Panc1 (cell line): Measurements from ENCODE around the gene MRPL4. TPM values are rescaled to one million over a fixed set of nuclear protein-coding genes. Genes with fewer than 3 reads are reported as not detected.
"Not testable (repeated sequence)": the region's sequence is repeated elsewhere in the genome, so short reads cannot be mapped to it uniquely, and the experiment has no call there.

Source experiments
- ATAC-seq: fragments of 200-7000 bp; cut with Tn5 transposase; 2 replicates; pipeline ENCODE4 v1.9.1; 2020; ENCODE audit warnings: mild to moderate bottlenecking, moderate library complexity
- BruUV-seq: library from RNA; stranded (reverse); fragments of 400-500 nt; replicated peaks from 2 replicates; lab custom pipeline; 2021; lab: Mats Ljungman, UMichigan
- CTCF ChIA-PET: fragments of 300-600 bp; sonication (Branson Sonifier 250); formaldehyde crosslinking; loops from one replicate; lab custom pipeline; 2022; ENCODE audit warnings: antibody characterized with exemption; lab: Charles Lee
- POLR2A ChIA-PET: fragments of 300-600 bp; sonication (Branson Sonifier 250); formaldehyde crosslinking; loops from one replicate; lab custom pipeline; 2022; ENCODE audit warnings: antibody characterized with exemption; lab: Charles Lee
- DNase-seq: peaks from one replicate; pipeline ENCODE4 v3.0.0-alpha.2; 2010; ENCODE audit warnings: low read depth, low spot score
- H3K27ac ChIP-seq: 2 replicates; pipeline ENCODE4 v1.5.1; 2011; ENCODE audit warnings: mild to moderate bottlenecking, low read length, inconsistent platforms
- H3K27me3 ChIP-seq: fragments of 200-500 bp; sonication (Bioruptor generic); 2 replicates; pipeline ENCODE4 v1.6.0; 2014; ENCODE audit warnings: low read length, inconsistent platforms; ENCODE audit not compliant: control insufficient read depth, insufficient read depth
- H3K36me3 ChIP-seq: fragments of 200-500 bp; sonication (Bioruptor generic); 2 replicates; pipeline ENCODE4 v1.5.1; 2014; ENCODE audit warnings: inconsistent platforms, mild to moderate bottlenecking, low read length, moderate library complexity; ENCODE audit not compliant: control insufficient read depth, insufficient read depth
- H3K4me1 ChIP-seq: 2 replicates; pipeline ENCODE4 v1.5.1; 2011; ENCODE audit warnings: inconsistent platforms, mild to moderate bottlenecking, low read length, moderate library complexity; ENCODE audit not compliant: control insufficient read depth, insufficient read depth
- H3K4me3 ChIP-seq, 2 experiments: 2 replicates each; pipeline ENCODE4 v1.5.1; 2011 to 2012; ENCODE audit warnings: low read depth in 2 of 2, low read length in 2 of 2, mild to moderate bottlenecking in 2 of 2, inconsistent platforms in 1 of 2, moderate library complexity in 1 of 2
- H3K9me3 ChIP-seq: fragments of 200-500 bp; sonication (Bioruptor generic); 2 replicates; pipeline ENCODE4 v1.5.1; 2014; ENCODE audit warnings: low read depth, mild to moderate bottlenecking, inconsistent platforms, low read length, moderate library complexity; ENCODE audit not compliant: control insufficient read depth, insufficient read depth
- POLR2AphosphoS5 ChIP-seq: IDR thresholded peaks from 2 replicates; pipeline ENCODE4 v1.6.1; 2012; ENCODE audit warnings: mild to moderate bottlenecking, low read depth, low read length, moderate library complexity
- SIN3A ChIP-seq: IDR thresholded peaks from 2 replicates; pipeline ENCODE4 v1.6.1; 2012; ENCODE audit warnings: low read depth, mild to moderate bottlenecking, low read length, moderate library complexity, borderline replicate concordance; ENCODE audit not compliant: insufficient read depth
- TCF7L2 ChIP-seq: IDR thresholded peaks from 2 replicates; pipeline ENCODE4 v1.6.1; 2011; ENCODE audit warnings: mild to moderate bottlenecking, low read depth, low read length, inconsistent platforms
- in situ Hi-C: cut with HindIII; loops from 2 replicates; pipeline ENCODE4 v1.10.0; 2016; ENCODE audit warnings: low sequenced_read_pairs, low pct_unique_long_range_greater_than_20kb
- intact Hi-C: fragments of 100-400 bp; cut with micrococcal nuclease; formaldehyde crosslinking; loops from one replicate; pipeline ENCODE4 v1.10.0; 2022; ENCODE audit not compliant: unreplicated experiment
- total RNA-seq: library from RNA; stranded (reverse); gene quantifications from one replicate; pipeline ENCODE4 v1.2.1, GENCODE V29; 2021; ENCODE audit not compliant: unreplicated experiment
- TF ChIP-seq, protein P1 (sequence below), 2 experiments: IDR thresholded peaks; 2 replicates each; pipeline ENCODE4 v1.6.1; 2011 to 2012; ENCODE audit warnings: low read depth in 2 of 2, control low read depth in 1 of 2, low read length in 1 of 2, mild to moderate bottlenecking in 1 of 2, moderate library complexity in 1 of 2; ENCODE audit not compliant: insufficient read depth in 1 of 2
- TF ChIP-seq, protein P2 (sequence below): fragments of 450-650 bp; IDR thresholded peaks from 2 replicates; pipeline ENCODE4 v1.5.1; 2017; ENCODE audit warnings: mild to moderate bottlenecking

Gene MRPL4
- total RNA-seq, 1 experiment from 2014 or later, result 62.8 TPM

DNA sequence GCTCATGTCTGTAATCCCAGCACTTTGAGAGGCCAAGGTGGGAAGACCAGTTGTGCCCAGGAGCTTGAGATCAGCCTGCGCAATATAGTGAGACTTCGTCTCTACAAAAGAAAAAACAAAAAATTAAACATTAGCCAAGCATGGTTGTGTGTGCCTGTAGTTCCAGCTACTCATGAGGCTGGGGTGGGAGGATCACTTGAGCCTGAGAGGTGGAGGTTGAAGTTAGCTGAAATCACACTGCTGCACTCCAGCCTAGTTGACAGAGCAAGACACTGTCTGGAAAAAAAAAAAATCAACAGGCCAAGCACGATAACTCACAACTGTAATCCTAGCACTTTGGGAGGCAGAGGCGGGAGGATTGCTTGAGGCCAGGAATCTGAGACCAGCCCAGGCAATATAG, 17.0 kb upstream of the MRPL4 start:
- intact Hi-C loops, result no loop called here
- Histone ChIP-seq H3K4me1 (no peaks in the 10 kb centered on the region; the same call in 1 of the 2 replicates), H3K4me3 (no peak overlapping the region), H3K27ac (no peak overlapping the region), H3K27me3 (no peaks in the 10 kb centered on the region), H3K36me3 (no peaks in the 10 kb centered on the region), H3K9me3 (no peaks in the 10 kb centered on the region)
- no TSS peak for BruUV-seq
- DNase-seq (no peak), ATAC-seq (no peak)
- in situ Hi-C loops, result no loop called here
- no peak for TF ChIP-seq SIN3A
- TF ChIP-seq, protein P1, sequence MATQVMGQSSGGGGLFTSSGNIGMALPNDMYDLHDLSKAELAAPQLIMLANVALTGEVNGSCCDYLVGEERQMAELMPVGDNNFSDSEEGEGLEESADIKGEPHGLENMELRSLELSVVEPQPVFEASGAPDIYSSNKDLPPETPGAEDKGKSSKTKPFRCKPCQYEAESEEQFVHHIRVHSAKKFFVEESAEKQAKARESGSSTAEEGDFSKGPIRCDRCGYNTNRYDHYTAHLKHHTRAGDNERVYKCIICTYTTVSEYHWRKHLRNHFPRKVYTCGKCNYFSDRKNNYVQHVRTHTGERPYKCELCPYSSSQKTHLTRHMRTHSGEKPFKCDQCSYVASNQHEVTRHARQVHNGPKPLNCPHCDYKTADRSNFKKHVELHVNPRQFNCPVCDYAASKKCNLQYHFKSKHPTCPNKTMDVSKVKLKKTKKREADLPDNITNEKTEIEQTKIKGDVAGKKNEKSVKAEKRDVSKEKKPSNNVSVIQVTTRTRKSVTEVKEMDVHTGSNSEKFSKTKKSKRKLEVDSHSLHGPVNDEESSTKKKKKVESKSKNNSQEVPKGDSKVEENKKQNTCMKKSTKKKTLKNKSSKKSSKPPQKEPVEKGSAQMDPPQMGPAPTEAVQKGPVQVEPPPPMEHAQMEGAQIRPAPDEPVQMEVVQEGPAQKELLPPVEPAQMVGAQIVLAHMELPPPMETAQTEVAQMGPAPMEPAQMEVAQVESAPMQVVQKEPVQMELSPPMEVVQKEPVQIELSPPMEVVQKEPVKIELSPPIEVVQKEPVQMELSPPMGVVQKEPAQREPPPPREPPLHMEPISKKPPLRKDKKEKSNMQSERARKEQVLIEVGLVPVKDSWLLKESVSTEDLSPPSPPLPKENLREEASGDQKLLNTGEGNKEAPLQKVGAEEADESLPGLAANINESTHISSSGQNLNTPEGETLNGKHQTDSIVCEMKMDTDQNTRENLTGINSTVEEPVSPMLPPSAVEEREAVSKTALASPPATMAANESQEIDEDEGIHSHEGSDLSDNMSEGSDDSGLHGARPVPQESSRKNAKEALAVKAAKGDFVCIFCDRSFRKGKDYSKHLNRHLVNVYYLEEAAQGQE (IDR thresholded peaks at IDR 0.05; ENCODE audit: insufficient read depth in 1 of 2, low read depth in 2 of 2, low read length in 1 of 2), result no peak
- TF ChIP-seq POLR2AphosphoS5, result no peak
- TF ChIP-seq, protein P2, sequence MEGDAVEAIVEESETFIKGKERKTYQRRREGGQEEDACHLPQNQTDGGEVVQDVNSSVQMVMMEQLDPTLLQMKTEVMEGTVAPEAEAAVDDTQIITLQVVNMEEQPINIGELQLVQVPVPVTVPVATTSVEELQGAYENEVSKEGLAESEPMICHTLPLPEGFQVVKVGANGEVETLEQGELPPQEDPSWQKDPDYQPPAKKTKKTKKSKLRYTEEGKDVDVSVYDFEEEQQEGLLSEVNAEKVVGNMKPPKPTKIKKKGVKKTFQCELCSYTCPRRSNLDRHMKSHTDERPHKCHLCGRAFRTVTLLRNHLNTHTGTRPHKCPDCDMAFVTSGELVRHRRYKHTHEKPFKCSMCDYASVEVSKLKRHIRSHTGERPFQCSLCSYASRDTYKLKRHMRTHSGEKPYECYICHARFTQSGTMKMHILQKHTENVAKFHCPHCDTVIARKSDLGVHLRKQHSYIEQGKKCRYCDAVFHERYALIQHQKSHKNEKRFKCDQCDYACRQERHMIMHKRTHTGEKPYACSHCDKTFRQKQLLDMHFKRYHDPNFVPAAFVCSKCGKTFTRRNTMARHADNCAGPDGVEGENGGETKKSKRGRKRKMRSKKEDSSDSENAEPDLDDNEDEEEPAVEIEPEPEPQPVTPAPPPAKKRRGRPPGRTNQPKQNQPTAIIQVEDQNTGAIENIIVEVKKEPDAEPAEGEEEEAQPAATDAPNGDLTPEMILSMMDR, result no peak
- TF ChIP-seq TCF7L2, result no peak
- POLR2A ChIA-PET, result no interaction called here
- CTCF ChIA-PET, result interaction anchor here (0.7 kb wide), 1 partner anchor 160 kb away, joined by 4 read pairs; no protein-coding TSS in a partner anchor

DNA sequence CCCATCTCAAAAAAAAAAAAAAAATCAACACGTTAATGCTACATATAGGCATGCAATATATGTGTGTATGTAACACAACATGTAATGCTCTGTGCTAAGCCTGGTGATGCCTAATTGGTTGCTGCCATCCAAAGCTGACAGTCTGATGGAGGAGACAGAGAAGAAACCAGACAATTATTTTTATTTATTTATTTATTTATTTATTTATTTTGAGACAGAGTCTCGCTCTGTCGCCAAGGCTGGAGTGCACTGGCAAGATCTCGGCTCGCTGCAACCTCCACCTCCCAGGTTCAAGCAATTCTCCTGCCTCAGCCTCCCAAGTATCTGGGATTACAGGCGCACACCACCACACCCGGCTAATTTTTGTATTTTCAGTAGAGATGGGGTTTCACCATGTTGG, 16.6 kb upstream of the MRPL4 start:
- CTCF ChIA-PET, result interaction anchor here (0.7 kb wide), 1 partner anchor 160 kb away, joined by 4 read pairs; no protein-coding TSS in a partner anchor
- H3K9me3 ChIP-seq, intact Hi-C loops, H3K4me1 ChIP-seq, H3K4me3 ChIP-seq, BruUV-seq, in situ Hi-C loops, H3K27me3 ChIP-seq, H3K27ac ChIP-seq, H3K36me3 ChIP-seq, ATAC-seq, DNase-seq: not testable (repeated sequence)
- POLR2A ChIA-PET, result interaction anchor here (0.6 kb wide), 1 partner anchor 13 kb away, joined by 3 read pairs; no protein-coding TSS in a partner anchor

DNA sequence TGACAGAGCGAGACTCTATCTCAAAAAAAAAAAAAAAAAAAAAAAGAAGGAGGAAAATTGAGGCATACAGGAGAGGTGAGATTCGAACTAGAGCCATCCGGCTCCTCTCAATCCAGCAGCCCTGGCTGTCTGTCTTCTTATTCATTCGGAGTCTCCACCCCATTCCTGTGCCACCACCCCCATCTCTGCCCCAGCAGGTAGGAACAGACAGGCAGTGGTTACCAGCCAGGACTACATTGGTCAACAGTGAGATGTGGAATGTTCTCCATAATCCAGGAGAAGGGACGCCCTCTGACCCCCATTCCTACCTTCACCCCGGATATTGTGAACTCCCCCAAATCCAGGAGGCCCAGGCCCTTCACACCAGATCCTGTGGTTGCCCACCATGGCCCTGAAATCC, 14.3 kb upstream of the MRPL4 start:
- ChIA-PET CTCF (interaction anchor here (0.5 to 0.7 kb wide), 2 partner anchors 31 to 249 kb away, joined by 3 to 9 read pairs; no protein-coding TSS in a partner anchor), POLR2A (no interaction called here)

More for the DNA sequence above, 14.3 kb upstream of the MRPL4 start:
- TF ChIP-seq POLR2AphosphoS5 (no peak), SIN3A (no peak), TCF7L2 (no peak)
- TF ChIP-seq, protein P1 (IDR thresholded peaks at IDR 0.05; ENCODE audit: insufficient read depth in 1 of 2, low read depth in 2 of 2, low read length in 1 of 2), result no peak
- TF ChIP-seq, protein P2, result no peak
- BruUV-seq, result no TSS peak
- in situ Hi-C loops, result no loop called here
- Histone ChIP-seq H3K4me3 (no peak overlapping the region), H3K36me3 (no peaks in the 10 kb centered on the region), H3K9me3 (no peaks in the 10 kb centered on the region), H3K27ac (no peak overlapping the region), H3K27me3 (no peaks in the 10 kb centered on the region), H3K4me1 (no peaks in the 10 kb centered on the region; the same call in 1 of the 2 replicates)
- no peak for ATAC-seq
- intact Hi-C loops, result no loop called here
- DNase-seq, result no peak
